SU-DHL-6 (cell line): ENCODE results near the gene ANKRD36.
"Not testable (repeated sequence)": the region's sequence is repeated elsewhere in the genome, so short reads cannot be mapped to it uniquely, and the experiment has no call there.

ENCODE experiments used
- H2AFZ ChIP-seq: fragments of 200-600 bp; sonication (generic); 2 replicates; pipeline ENCODE4 v1.6.1; 2014; ENCODE audit warnings: low read depth, mild to moderate bottlenecking, moderate library complexity, mixed read lengths, antibody characterized with exemption, low read length; ENCODE audit not compliant: severe bottlenecking
- H3F3A ChIP-seq: fragments of 200-600 bp; shearing (Covaris generic); 2 replicates; pipeline ENCODE4 v1.6.0; 2016; ENCODE audit warnings: antibody characterized with exemption, mild to moderate bottlenecking; ENCODE audit not compliant: insufficient read depth
- H3K27ac ChIP-seq: fragments of 200-600 bp; sonication (generic); 2 replicates; pipeline ENCODE4 v1.5.1; 2016; ENCODE audit warnings: low read depth, mild to moderate bottlenecking, low read length, moderate library complexity, mixed read lengths
- H3K27me3 ChIP-seq: fragments of 200-600 bp; sonication (generic), shearing (Covaris generic); 2 replicates; pipeline ENCODE4 v1.6.0; 2014; ENCODE audit warnings: mild to moderate bottlenecking, low read length
- H3K36me3 ChIP-seq: fragments of 200-600 bp; sonication (generic); 2 replicates; pipeline ENCODE4 v1.6.1; 2014; ENCODE audit warnings: mild to moderate bottlenecking, low read length, mixed read lengths
- H3K4me2 ChIP-seq: fragments of 300-600, 200-600 bp; shearing (Covaris generic), sonication (generic); 2 replicates; pipeline ENCODE4 v1.6.0; 2014; ENCODE audit warnings: low read length, low read depth, mild to moderate bottlenecking; ENCODE audit not compliant: poor library complexity, severe bottlenecking
- H3K4me3 ChIP-seq: fragments of 200-600 bp; sonication (generic); 2 replicates; pipeline ENCODE4 v1.5.1; 2014; ENCODE audit warnings: antibody characterized with exemption, low read length, mild to moderate bottlenecking, mixed read lengths; ENCODE audit not compliant: insufficient read depth, poor library complexity, severe bottlenecking
- H3K79me2 ChIP-seq: fragments of 200-600 bp; sonication (generic); 2 replicates; pipeline ENCODE4 v1.6.1; 2014; ENCODE audit warnings: mild to moderate bottlenecking, low read length, moderate library complexity; ENCODE audit not compliant: insufficient read depth
- H3K9ac ChIP-seq: fragments of 200-600 bp; sonication (generic); 2 replicates; pipeline ENCODE4 v1.7.0; 2014; ENCODE audit warnings: mild to moderate bottlenecking, low read length
- H3K9me2 ChIP-seq: fragments of 200-600 bp; sonication (generic); replicated peaks from 2 replicates; pipeline ENCODE4 v1.6.1; 2014; ENCODE audit warnings: low read length; ENCODE audit not compliant: insufficient read depth
- H3K9me3 ChIP-seq: fragments of 200-600 bp; sonication (generic); 2 replicates; pipeline ENCODE4 v1.6.1; 2014; ENCODE audit warnings: low read length, mixed read lengths; ENCODE audit not compliant: insufficient read depth
- H4K20me1 ChIP-seq: fragments of 200-600 bp; sonication (generic); 2 replicates; pipeline ENCODE4 v1.6.1; 2014; ENCODE audit warnings: low read depth, mild to moderate bottlenecking, antibody characterized with exemption, low read length, moderate library complexity, mixed read lengths
- EZH2phosphoT487 ChIP-seq: fragments of 200-600 bp; sonication (generic), shearing (Covaris generic); conservative IDR thresholded peaks from 2 replicates; pipeline ENCODE4 v1.6.1; 2018; ENCODE audit warnings: mild to moderate bottlenecking, antibody characterized with exemption, low read length, moderate library complexity, mixed read lengths
- TF ChIP-seq, protein P1 (sequence below): fragments of 200-600 bp; sonication (generic); IDR thresholded peaks from one replicate; pipeline ENCODE4 v1.5.1; 2017; ENCODE audit warnings: antibody characterized with exemption, mild to moderate bottlenecking, low read length, moderate library complexity; ENCODE audit not compliant: insufficient read depth, poor library complexity, severe bottlenecking

Gene ANKRD36

GRCh38 chr2:97267411-97268074, 154.6 kb downstream of the ANKRD36 start:
- Histone ChIP-seq H3K9me3 (no peaks in the 10 kb centered on the region), H3K79me2 (no peaks in the 10 kb centered on the region), H3K27ac (no peak overlapping the region), H2AFZ (no peak overlapping the region), H3K4me2 (no peak overlapping the region), H4K20me1 (no peaks in the 10 kb centered on the region), H3K9me2 (no peaks in the 10 kb centered on the region), H3K4me3 (no peak overlapping the region), H3K36me3 (no peaks in the 10 kb centered on the region), H3K27me3 (no peaks in the 10 kb centered on the region), H3F3A (no peaks in the 10 kb centered on the region), H3K9ac (no peak overlapping the region)
- TF ChIP-seq EZH2phosphoT487, result no peak
- TF ChIP-seq, protein P1, sequence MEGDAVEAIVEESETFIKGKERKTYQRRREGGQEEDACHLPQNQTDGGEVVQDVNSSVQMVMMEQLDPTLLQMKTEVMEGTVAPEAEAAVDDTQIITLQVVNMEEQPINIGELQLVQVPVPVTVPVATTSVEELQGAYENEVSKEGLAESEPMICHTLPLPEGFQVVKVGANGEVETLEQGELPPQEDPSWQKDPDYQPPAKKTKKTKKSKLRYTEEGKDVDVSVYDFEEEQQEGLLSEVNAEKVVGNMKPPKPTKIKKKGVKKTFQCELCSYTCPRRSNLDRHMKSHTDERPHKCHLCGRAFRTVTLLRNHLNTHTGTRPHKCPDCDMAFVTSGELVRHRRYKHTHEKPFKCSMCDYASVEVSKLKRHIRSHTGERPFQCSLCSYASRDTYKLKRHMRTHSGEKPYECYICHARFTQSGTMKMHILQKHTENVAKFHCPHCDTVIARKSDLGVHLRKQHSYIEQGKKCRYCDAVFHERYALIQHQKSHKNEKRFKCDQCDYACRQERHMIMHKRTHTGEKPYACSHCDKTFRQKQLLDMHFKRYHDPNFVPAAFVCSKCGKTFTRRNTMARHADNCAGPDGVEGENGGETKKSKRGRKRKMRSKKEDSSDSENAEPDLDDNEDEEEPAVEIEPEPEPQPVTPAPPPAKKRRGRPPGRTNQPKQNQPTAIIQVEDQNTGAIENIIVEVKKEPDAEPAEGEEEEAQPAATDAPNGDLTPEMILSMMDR, result no peak

- H3K4me3 ChIP-seq, H3K27me3 ChIP-seq, H3K9me2 ChIP-seq, H4K20me1 ChIP-seq, H3K79me2 ChIP-seq, H3K36me3 ChIP-seq, H3K4me2 ChIP-seq, H2AFZ ChIP-seq, H3K9ac ChIP-seq, H3K9me3 ChIP-seq, H3K27ac ChIP-seq, H3F3A ChIP-seq: not testable (repeated sequence)
These were observed 155.2 kb downstream of the ANKRD36 start for GRCh38 chr2:97268075-97268591.

DNA sequence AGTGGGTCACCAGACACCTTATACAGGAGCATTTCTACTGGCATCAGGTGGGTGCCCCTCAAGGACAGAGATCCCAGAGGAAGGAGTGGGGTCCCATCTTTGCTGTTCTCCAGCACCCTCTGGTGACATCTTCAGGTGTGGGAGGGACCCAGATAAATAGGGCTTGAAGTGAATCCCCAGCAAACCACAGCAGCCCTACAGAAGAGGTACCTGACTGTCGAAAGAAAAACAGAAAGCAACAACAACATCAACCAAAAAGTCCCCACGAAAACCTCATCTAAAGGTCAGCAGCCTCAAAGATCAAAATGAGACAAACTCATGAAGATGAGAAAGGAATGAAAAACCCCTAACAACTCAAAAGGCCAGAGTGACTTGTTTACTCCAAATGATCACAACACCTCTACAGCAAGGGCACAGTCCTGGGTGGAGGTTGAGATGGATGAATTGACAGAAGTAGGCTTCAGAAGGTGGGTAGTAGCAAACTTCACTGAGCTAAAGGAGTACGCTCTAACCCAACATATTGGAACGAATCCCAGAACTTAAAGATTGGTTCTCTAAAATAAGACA, 163.4 kb downstream of the ANKRD36 start:
- H3K9me2 ChIP-seq, H3F3A ChIP-seq, H3K4me3 ChIP-seq, H3K27me3 ChIP-seq, H3K79me2 ChIP-seq, H3K9ac ChIP-seq, H3K9me3 ChIP-seq, H4K20me1 ChIP-seq, H2AFZ ChIP-seq, H3K27ac ChIP-seq, H3K4me2 ChIP-seq, H3K36me3 ChIP-seq: not testable (repeated sequence)

GRCh38 chr2:97285187-97285586, 172.2 kb downstream of the ANKRD36 start:
- not testable (repeated sequence) for H3K9me2 ChIP-seq, H3K79me2 ChIP-seq, H4K20me1 ChIP-seq, H3K36me3 ChIP-seq, H3K4me2 ChIP-seq, H3K4me3 ChIP-seq, H3K27ac ChIP-seq, H3K27me3 ChIP-seq, H3K9me3 ChIP-seq, H3K9ac ChIP-seq, H2AFZ ChIP-seq, H3F3A ChIP-seq

DNA sequence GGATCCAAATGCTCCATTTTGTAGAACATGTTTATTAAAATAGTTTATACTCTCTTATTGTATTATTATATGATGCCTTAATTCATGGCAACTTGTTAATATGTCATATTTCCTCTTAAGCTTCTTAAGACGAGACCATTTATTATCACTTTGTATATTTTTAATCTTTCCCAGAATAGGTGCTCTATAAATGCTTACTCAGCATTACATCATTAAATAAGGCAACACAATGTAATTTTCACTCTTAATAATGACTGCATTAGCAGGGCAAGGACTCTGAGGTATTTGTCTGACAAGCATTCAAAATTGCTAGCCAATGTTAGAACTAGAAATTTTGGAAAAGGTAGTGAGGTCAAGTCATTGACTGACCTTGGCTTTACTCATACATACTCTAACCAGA, 180.7 kb downstream of the ANKRD36 start:
- not testable (repeated sequence) for H3F3A ChIP-seq, H3K9ac ChIP-seq, H3K27ac ChIP-seq, H3K36me3 ChIP-seq, H2AFZ ChIP-seq, H3K4me3 ChIP-seq, H4K20me1 ChIP-seq, H3K4me2 ChIP-seq, H3K79me2 ChIP-seq, H3K27me3 ChIP-seq, H3K9me3 ChIP-seq, H3K9me2 ChIP-seq
